Measurements from ENCODE around the gene UMOD. TPM values are rescaled to one million over a fixed set of nuclear protein-coding genes. Genes with fewer than 3 reads are reported as not detected.
"Not testable (repeated sequence)": the region's sequence is repeated elsewhere in the genome, so short reads cannot be mapped to it uniquely, and the experiment has no call there.

UMOD gene
- total RNA-seq, 1 experiment from 2014 or later = not detected

- H3K27ac ChIP-seq (ENCODE audit: low read length) = no peak overlapping the region
- H3K4me1 ChIP-seq (ENCODE audit: low read length) = no peaks in the 10 kb centered on the region
- H3K9ac ChIP-seq (ENCODE audit: low read length) = no peak overlapping the region
- H3K36me3 ChIP-seq (ENCODE audit: insufficient read depth, low read length) = no peaks in the 10 kb centered on the region
- no peak overlapping the region for H2AFZ ChIP-seq (ENCODE audit: low read length)
- no peak overlapping the region for H3K4me3 ChIP-seq (ENCODE audit: low read length)
- H3K4me2 ChIP-seq (ENCODE audit: low read depth, low read length, poor library complexity, severe bottlenecking) = no peak overlapping the region
- H4K20me1 ChIP-seq (ENCODE audit: insufficient read depth, low read depth, low read length) = no peaks in the 10 kb centered on the region
- H3K9me3 ChIP-seq (ENCODE audit: low read length) = no peaks in the 10 kb centered on the region
- no peaks in the 10 kb centered on the region for H3K27me3 ChIP-seq (ENCODE audit: low read length)
- DNase-seq = no peak
- no peaks in the 10 kb centered on the region for H3K9me2 ChIP-seq (replicated peaks; ENCODE audit: insufficient read depth, low read length)
- no peaks in the 10 kb centered on the region for H3K79me2 ChIP-seq (ENCODE audit: low read length)
Observed at GRCh38 chr16:20322696-20323095, 29.8 kb downstream of the UMOD start.

DNA sequence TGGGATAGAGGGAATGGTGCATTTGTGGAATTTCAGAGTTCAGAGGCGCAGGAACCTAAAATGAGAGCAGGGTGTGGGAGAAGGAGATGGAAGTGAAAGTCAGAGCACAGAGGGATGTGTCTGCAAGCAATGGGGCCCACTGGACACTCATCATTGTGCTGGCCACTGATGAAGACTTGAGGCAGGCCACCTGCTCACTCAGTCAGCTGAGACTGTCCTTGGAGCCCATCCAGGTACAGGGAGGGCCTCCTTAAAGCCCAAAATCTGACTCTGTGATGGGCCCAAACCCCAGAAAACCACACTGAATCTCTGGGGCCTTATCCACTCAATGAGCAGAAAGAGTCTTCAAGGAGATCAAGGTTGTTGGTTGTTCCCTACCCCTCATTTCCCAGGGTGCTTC, 30.8 kb downstream of the UMOD start:
- Histone ChIP-seq H2AFZ (ENCODE audit: low read length) (no peak overlapping the region), H4K20me1 (ENCODE audit: insufficient read depth, low read depth, low read length) (no peaks in the 10 kb centered on the region), H3K4me1 (ENCODE audit: low read length) (no peaks in the 10 kb centered on the region), H3K36me3 (ENCODE audit: insufficient read depth, low read length) (no peaks in the 10 kb centered on the region), H3K9me2 (replicated peaks; ENCODE audit: insufficient read depth, low read length) (no peaks in the 10 kb centered on the region), H3K9ac (ENCODE audit: low read length) (no peak overlapping the region), H3K27ac (ENCODE audit: low read length) (no peak overlapping the region), H3K9me3 (ENCODE audit: low read length) (no peaks in the 10 kb centered on the region), H3K27me3 (ENCODE audit: low read length) (no peaks in the 10 kb centered on the region), H3K4me2 (ENCODE audit: low read depth, low read length, poor library complexity, severe bottlenecking) (no peak overlapping the region), H3K79me2 (ENCODE audit: low read length) (no peaks in the 10 kb centered on the region), H3K4me3 (ENCODE audit: low read length) (no peak overlapping the region)
- no peak for DNase-seq

DNA sequence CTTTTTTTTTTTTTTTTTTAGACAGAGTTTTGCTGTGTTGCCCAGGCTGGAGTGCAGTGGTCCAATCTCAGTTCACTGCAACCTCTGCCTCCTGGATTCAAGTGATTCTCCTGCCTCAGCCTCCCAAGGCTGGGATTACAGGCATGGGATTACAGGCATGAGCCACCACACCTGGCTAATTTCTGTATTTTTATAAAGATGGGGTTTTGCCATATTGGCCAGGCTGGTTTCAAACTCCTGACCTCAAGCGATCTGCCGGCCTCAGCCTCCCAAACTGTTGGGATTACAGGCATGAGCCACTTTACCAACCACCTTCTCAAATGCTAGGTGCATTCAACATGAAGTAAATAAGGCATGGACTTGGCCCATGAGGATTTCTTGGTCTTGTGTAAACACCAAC, 31.5 kb downstream of the UMOD start:
- H3K9me3 ChIP-seq (ENCODE audit: low read length); DNase-seq; H3K4me3 ChIP-seq (ENCODE audit: low read length); H4K20me1 ChIP-seq (ENCODE audit: insufficient read depth, low read depth, low read length); H3K36me3 ChIP-seq (ENCODE audit: insufficient read depth, low read length); H3K79me2 ChIP-seq (ENCODE audit: low read length); H2AFZ ChIP-seq (ENCODE audit: low read length); H3K4me1 ChIP-seq (ENCODE audit: low read length); H3K4me2 ChIP-seq (ENCODE audit: low read depth, low read length, poor library complexity, severe bottlenecking); H3K27ac ChIP-seq (ENCODE audit: low read length); H3K27me3 ChIP-seq (ENCODE audit: low read length); H3K9ac ChIP-seq (ENCODE audit: low read length); H3K9me2 ChIP-seq (replicated peaks; ENCODE audit: insufficient read depth, low read length): not testable (repeated sequence)

- Histone ChIP-seq H4K20me1 (ENCODE audit: insufficient read depth, low read depth, low read length) (no peaks in the 10 kb centered on the region), H3K4me1 (ENCODE audit: low read length) (no peaks in the 10 kb centered on the region), H2AFZ (ENCODE audit: low read length) (no peak overlapping the region), H3K36me3 (ENCODE audit: insufficient read depth, low read length) (no peaks in the 10 kb centered on the region), H3K9me3 (ENCODE audit: low read length) (no peaks in the 10 kb centered on the region), H3K27ac (ENCODE audit: low read length) (no peak overlapping the region), H3K9ac (ENCODE audit: low read length) (no peak overlapping the region), H3K27me3 (ENCODE audit: low read length) (no peaks in the 10 kb centered on the region), H3K9me2 (replicated peaks; ENCODE audit: insufficient read depth, low read length) (no peaks in the 10 kb centered on the region), H3K79me2 (ENCODE audit: low read length) (no peaks in the 10 kb centered on the region), H3K4me3 (ENCODE audit: low read length) (no peak overlapping the region), H3K4me2 (ENCODE audit: low read depth, low read length, poor library complexity, severe bottlenecking) (no peak overlapping the region)
- DNase-seq = no peak
Observed at GRCh38 chr16:20320592-20320991, 31.9 kb downstream of the UMOD start.

DNA sequence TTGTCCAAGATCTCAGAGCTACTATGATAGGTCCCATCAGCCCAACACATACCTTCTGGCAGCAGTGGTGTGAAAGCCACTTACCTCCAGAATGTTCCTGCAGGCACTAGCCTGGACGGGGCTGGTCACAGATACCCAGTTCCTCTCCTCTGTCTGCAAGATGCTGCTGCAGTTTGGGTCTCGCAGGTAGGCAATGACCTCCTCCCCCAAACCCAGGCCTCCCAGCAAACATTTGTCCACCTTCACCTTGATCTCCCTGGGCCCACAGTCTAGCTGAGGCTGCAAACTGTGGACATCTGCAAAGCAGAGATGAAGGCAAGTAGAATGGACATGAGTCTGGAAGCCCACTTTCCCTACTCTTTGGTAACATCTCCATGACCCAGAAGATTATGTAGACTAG, 32.3 kb downstream of the UMOD start:
- Histone ChIP-seq H3K9me3 (ENCODE audit: low read length) (no peaks in the 10 kb centered on the region), H3K4me1 (ENCODE audit: low read length) (no peaks in the 10 kb centered on the region), H3K36me3 (ENCODE audit: insufficient read depth, low read length) (no peaks in the 10 kb centered on the region), H3K9ac (ENCODE audit: low read length) (no peak overlapping the region), H3K27ac (ENCODE audit: low read length) (no peak overlapping the region), H3K4me3 (ENCODE audit: low read length) (no peak overlapping the region), H2AFZ (ENCODE audit: low read length) (no peak overlapping the region), H3K27me3 (ENCODE audit: low read length) (no peaks in the 10 kb centered on the region), H3K4me2 (ENCODE audit: low read depth, low read length, poor library complexity, severe bottlenecking) (no peak overlapping the region), H4K20me1 (ENCODE audit: insufficient read depth, low read depth, low read length) (no peaks in the 10 kb centered on the region), H3K9me2 (replicated peaks; ENCODE audit: insufficient read depth, low read length) (no peaks in the 10 kb centered on the region), H3K79me2 (ENCODE audit: low read length) (no peaks in the 10 kb centered on the region)
- no peak for DNase-seq

DNA sequence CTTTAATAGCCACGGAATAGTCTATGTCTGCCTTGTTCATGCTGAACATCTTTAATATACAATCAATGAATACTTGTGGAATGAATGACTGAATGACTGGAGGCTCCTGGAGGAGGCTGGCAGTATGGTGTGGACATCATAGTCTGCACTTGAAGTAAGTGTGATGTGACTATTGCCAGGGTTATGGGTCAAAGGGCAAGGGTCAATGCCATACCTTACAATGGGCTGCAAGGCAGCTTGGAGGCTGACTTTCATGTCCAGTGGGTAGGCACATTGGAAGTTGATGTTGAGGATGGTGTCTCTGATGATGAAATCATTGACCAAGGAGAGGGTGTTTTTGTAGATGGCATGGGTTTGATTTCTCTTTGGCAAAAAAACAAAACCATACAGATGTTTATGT, 33.1 kb downstream of the UMOD start:
- DNase-seq = no peak

DNA sequence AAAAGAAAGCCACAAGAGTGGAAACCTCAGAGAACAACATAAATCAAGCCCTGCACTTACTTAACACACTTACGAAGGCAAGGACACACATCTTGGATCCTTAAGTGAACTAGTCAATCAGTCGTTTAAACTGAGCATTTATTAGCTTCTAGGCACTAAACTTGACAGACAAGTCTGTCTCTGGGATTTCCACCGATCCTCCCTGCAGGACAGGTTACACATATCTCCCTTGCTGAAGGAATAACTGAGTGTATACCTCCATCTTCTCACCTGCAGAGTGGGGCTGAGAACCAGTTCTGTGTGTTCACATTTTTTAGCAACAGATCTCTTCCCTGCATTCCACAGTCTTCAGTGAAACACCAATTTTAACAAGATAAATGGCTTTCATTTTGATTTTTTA, 34.1 kb downstream of the UMOD start:
- H3K79me2 ChIP-seq (ENCODE audit: low read length) = no peaks in the 10 kb centered on the region
- no peak overlapping the region for H3K27ac ChIP-seq (ENCODE audit: low read length)

More for the DNA sequence above, 33.1 kb downstream of the UMOD start:
- Histone ChIP-seq H3K9me3 (ENCODE audit: low read length) (no peaks in the 10 kb centered on the region), H4K20me1 (ENCODE audit: insufficient read depth, low read depth, low read length) (no peaks in the 10 kb centered on the region), H3K36me3 (ENCODE audit: insufficient read depth, low read length) (no peaks in the 10 kb centered on the region), H3K79me2 (ENCODE audit: low read length) (no peaks in the 10 kb centered on the region), H3K9me2 (replicated peaks; ENCODE audit: insufficient read depth, low read length) (no peaks in the 10 kb centered on the region), H3K4me1 (ENCODE audit: low read length) (no peaks in the 10 kb centered on the region), H3K9ac (ENCODE audit: low read length) (no peak overlapping the region), H3K27ac (ENCODE audit: low read length) (no peak overlapping the region), H3K4me2 (ENCODE audit: low read depth, low read length, poor library complexity, severe bottlenecking) (no peak overlapping the region), H3K4me3 (ENCODE audit: low read length) (no peak overlapping the region), H2AFZ (ENCODE audit: low read length) (no peak overlapping the region), H3K27me3 (ENCODE audit: low read length) (no peaks in the 10 kb centered on the region)

DNA sequence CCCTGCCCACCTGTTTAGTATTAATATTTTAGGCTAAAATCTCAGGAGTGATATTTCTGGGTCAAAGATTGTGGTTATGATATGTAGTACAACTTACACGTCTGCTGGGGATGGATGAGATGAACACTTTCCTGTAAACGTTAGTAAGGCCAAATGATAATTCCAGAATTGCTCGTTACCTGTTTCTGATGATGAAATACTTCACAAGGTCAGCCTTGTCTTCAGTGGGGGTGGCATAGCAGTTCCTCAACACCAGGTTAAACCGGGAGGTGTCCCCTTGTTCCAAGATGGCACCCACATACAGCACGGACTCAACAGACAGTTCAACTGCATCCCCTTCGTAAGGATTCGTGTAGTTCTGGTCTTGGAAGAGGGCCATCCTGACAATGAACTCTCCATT, 34.5 kb downstream of the UMOD start:
- H3K4me3 ChIP-seq (ENCODE audit: low read length) = no peak overlapping the region
- H3K9me2 ChIP-seq (replicated peaks; ENCODE audit: insufficient read depth, low read length) = 0 out of 2 replicates have a peak, but pooled peaks cover 4% of the 10 kb centered on the region
- H3K9ac ChIP-seq (ENCODE audit: low read length) = no peak overlapping the region
- no peak overlapping the region for H3K27ac ChIP-seq (ENCODE audit: low read length)
- no peaks in the 10 kb centered on the region for H3K79me2 ChIP-seq (ENCODE audit: low read length)
- H2AFZ ChIP-seq (ENCODE audit: low read length) = no peak overlapping the region
- H3K9me3 ChIP-seq (ENCODE audit: low read length) = no peaks in the 10 kb centered on the region
- no peak overlapping the region for H3K4me2 ChIP-seq (ENCODE audit: low read depth, low read length, poor library complexity, severe bottlenecking)
- H3K36me3 ChIP-seq (ENCODE audit: insufficient read depth, low read length) = no peaks in the 10 kb centered on the region
- DNase-seq = no peak
- H3K27me3 ChIP-seq (ENCODE audit: low read length) = no peaks in the 10 kb centered on the region
- H4K20me1 ChIP-seq (ENCODE audit: insufficient read depth, low read depth, low read length) = no peaks in the 10 kb centered on the region
- H3K4me1 ChIP-seq (ENCODE audit: low read length) = no peaks in the 10 kb centered on the region

More for the DNA sequence above, 34.1 kb downstream of the UMOD start:
- H3K36me3 ChIP-seq (ENCODE audit: insufficient read depth, low read length) = no peaks in the 10 kb centered on the region
- no peak overlapping the region for H2AFZ ChIP-seq (ENCODE audit: low read length)
- H3K4me1 ChIP-seq (ENCODE audit: low read length) = no peaks in the 10 kb centered on the region
- no peak for DNase-seq
- H3K4me3 ChIP-seq (ENCODE audit: low read length) = no peak overlapping the region
- 0 out of 2 replicates have a peak, but pooled peaks cover 4% of the 10 kb centered on the region for H3K9me2 ChIP-seq (replicated peaks; ENCODE audit: insufficient read depth, low read length)
- H4K20me1 ChIP-seq (ENCODE audit: insufficient read depth, low read depth, low read length) = no peaks in the 10 kb centered on the region
- no peaks in the 10 kb centered on the region for H3K27me3 ChIP-seq (ENCODE audit: low read length)
- no peak overlapping the region for H3K4me2 ChIP-seq (ENCODE audit: low read depth, low read length, poor library complexity, severe bottlenecking)
- no peaks in the 10 kb centered on the region for H3K9me3 ChIP-seq (ENCODE audit: low read length)
- H3K9ac ChIP-seq (ENCODE audit: low read length) = no peak overlapping the region

DNA sequence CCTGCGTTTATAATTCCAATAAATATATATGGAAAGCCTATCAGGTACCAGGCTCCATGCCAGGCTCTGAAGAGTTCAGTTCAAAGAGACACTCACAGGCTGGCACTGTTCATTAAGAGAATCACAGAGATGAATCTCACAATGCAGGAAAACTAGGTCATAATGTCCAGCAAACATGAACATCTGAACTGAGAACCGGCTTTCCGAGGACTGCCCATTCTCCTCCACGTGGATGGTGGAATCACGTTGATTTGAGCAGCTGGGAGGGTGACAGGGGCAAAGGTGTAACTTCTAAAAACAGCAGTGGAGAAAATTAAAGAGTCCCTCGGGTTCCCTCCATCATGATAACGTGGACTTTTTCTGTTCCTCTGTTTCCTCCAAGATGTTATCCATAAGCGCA, 35.4 kb downstream of the UMOD start:
- 0 out of 2 replicates have a peak, but pooled peaks cover 4% of the 10 kb centered on the region for H3K9me2 ChIP-seq (replicated peaks; ENCODE audit: insufficient read depth, low read length)
- no peak overlapping the region for H3K4me2 ChIP-seq (ENCODE audit: low read depth, low read length, poor library complexity, severe bottlenecking)
- no peaks in the 10 kb centered on the region for H3K36me3 ChIP-seq (ENCODE audit: insufficient read depth, low read length)
- H3K27ac ChIP-seq (ENCODE audit: low read length) = no peak overlapping the region
- H3K4me1 ChIP-seq (ENCODE audit: low read length) = no peaks in the 10 kb centered on the region
- no peaks in the 10 kb centered on the region for H3K79me2 ChIP-seq (ENCODE audit: low read length)
- H2AFZ ChIP-seq (ENCODE audit: low read length) = no peak overlapping the region
- H3K9ac ChIP-seq (ENCODE audit: low read length) = no peak overlapping the region
- H4K20me1 ChIP-seq (ENCODE audit: insufficient read depth, low read depth, low read length) = no peaks in the 10 kb centered on the region
- no peaks in the 10 kb centered on the region for H3K9me3 ChIP-seq (ENCODE audit: low read length)
- DNase-seq = no peak
- H3K27me3 ChIP-seq (ENCODE audit: low read length) = no peaks in the 10 kb centered on the region
- H3K4me3 ChIP-seq (ENCODE audit: low read length) = no peak overlapping the region
